ENCODE data around the gene PLK3. TPM values are rescaled to one million over a fixed set of nuclear protein-coding genes. Genes with fewer than 3 reads are reported as not detected.
A peak's percentile ranks its signal among the peaks of the same experiment; 100 is the strongest.

PLK3 gene
- total and polyA plus RNA-seq, 2 of the 4 experiments (the other 2 are of a cell fraction), result 15.8 to 51.6 TPM

DNA sequence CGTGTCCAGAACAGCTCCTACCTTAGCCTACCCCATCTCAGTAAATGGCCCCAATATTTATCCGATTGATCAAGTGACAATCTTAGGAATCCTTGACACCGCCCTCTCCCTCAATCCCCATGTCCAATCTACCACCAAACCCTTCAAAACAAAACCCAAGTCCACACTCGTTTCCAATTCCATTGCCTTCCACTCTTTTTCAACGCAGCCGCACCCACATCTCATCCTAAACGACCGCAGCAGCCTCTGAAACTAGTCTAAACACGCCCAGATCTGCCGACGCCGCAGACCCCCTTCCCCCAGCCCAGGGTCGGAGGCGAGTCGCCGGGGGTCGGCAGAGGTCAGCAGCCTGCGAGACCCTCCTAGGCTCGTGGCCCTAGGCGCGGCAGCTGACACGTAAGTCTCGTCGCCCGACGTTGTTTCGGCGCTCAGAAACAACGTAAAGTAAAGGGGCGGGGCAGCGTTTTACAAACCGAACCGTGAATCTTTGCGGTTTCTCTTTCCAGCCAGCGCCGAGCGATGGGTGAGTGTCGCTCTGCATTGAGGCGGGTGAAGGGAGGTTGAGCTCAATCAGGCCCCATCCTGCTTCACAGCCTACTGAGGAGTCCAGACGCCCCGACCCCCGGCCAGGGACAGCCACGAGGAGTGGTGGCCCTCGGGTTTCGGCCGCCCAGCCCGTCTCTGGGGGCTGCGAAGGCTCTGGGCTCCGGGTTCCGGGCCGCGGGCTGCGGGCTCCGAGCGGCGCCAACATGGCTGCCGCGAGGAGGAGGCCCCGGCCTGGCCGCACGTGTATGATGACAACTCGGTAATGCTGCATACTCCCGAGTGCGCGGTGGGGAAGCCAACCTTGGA, 24.9 kb upstream of the PLK3 start, which contains the start of gene RPS8:
RPS8 (plus strand) TSS at position 463 of the 852 bp plus-strand sequence; CDS start at position 520, 57 bp downstream.
- H3K9me1 ChIP-seq (ENCODE audit: insufficient read depth, low read length), result peaks cover 12% of the 10 kb centered on the region
- no peak within 1 kb of the TSS for H2BK20ac ChIP-seq (ENCODE audit: low read depth, low read length)
- peak within 1 kb of the TSS; percentile 82 for H4K91ac ChIP-seq (ENCODE audit: insufficient read depth, low read depth, low read length)
- peak within 1 kb of the TSS; percentile 92 to 99 for H4K8ac ChIP-seq (ENCODE audit: low read depth in 2 of 2, low read length in 2 of 2)
- peak within 1 kb of the TSS; percentile 97 for H3K4ac ChIP-seq (ENCODE audit: low read depth, low read length)
- DNase-seq, result peak; percentile 93
- no peaks in the 10 kb centered on the region for H3K9me3 ChIP-seq (ENCODE audit: control insufficient read depth, insufficient read depth, low read length)
- H2AFZ ChIP-seq (replicated peaks; ENCODE audit: low read length, poor library complexity), result peak within 1 kb of the TSS; percentile 96
- BruUV-seq (replicated peaks), result TSS peak; percentile 93
- peaks cover 12% of the 10 kb centered on the region for H3K4me1 ChIP-seq (ENCODE audit: control insufficient read depth, insufficient read depth, low read length)
- ChIA-PET POLR2A (ENCODE audit: unreplicated experiment) (interaction anchor here (0.5 to 1.1 kb wide), 6 partner anchors 9 to 745 kb away, joined by 3 to 5 read pairs (median 4); partner anchors contain the start of genes PLK3 and UROD), CTCF (interaction anchor here (0.6 to 1.2 kb wide), 3 partner anchors 25 to 1139 kb away, joined by 3 to 4 read pairs (median 3); partner anchors contain the start of gene PLK3)
- no peaks in the 10 kb centered on the region for H3K27me3 ChIP-seq (ENCODE audit: control insufficient read depth, insufficient read depth, low read length)
- 0% methylated on average over 47 of the region's 65 CpGs; no CpG with 5 or more reads in 1 of the 2 experiments for WGBS, 2 experiments (ENCODE audit: extremely low coverage in 2 of 2, insufficient read length in 1 of 2)
- peak; percentile 87 for ATAC-seq (ENCODE audit: low read depth)
- H4K20me1 ChIP-seq (ENCODE audit: insufficient read depth, low read length), result peaks cover 41% of the 10 kb centered on the region
- peak within 1 kb of the TSS; percentile 49 for H3K18ac ChIP-seq (ENCODE audit: low read depth, low read length)
- H2AK9ac ChIP-seq (replicated peaks; ENCODE audit: low read depth, low read length, poor library complexity), result peak within 1 kb of the TSS; percentile 99
- H2BK15ac ChIP-seq (ENCODE audit: low read depth, low read length), result no peak within 1 kb of the TSS
- peak; percentile 82 for TF ChIP-seq MXI1 (IDR thresholded peaks at IDR 0.05; ENCODE audit: borderline replicate concordance, low read depth, low read length)
- no peak for TF ChIP-seq FOS (IDR thresholded peaks at IDR 0.05; ENCODE audit: low read depth, low read length)
- TF ChIP-seq, protein P1, sequence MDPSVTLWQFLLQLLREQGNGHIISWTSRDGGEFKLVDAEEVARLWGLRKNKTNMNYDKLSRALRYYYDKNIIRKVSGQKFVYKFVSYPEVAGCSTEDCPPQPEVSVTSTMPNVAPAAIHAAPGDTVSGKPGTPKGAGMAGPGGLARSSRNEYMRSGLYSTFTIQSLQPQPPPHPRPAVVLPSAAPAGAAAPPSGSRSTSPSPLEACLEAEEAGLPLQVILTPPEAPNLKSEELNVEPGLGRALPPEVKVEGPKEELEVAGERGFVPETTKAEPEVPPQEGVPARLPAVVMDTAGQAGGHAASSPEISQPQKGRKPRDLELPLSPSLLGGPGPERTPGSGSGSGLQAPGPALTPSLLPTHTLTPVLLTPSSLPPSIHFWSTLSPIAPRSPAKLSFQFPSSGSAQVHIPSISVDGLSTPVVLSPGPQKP (IDR thresholded peaks at IDR 0.05; ENCODE audit: borderline replicate concordance, low read depth, low read length), result no peak
- TF ChIP-seq MAZ (IDR thresholded peaks at IDR 0.05; ENCODE audit: borderline replicate concordance, low read depth, low read length), result peak; percentile 45; the same call in 1 of the 2 replicates
- peak; percentile 36; the same call in 1 of the 2 replicates for TF ChIP-seq BHLHE40 (IDR thresholded peaks at IDR 0.05; ENCODE audit: low read depth, low read length)
- peak; percentile 99 for TF ChIP-seq POLR2A (IDR thresholded peaks at IDR 0.05; ENCODE audit: low read depth, low read length)
- TF ChIP-seq, protein P2, sequence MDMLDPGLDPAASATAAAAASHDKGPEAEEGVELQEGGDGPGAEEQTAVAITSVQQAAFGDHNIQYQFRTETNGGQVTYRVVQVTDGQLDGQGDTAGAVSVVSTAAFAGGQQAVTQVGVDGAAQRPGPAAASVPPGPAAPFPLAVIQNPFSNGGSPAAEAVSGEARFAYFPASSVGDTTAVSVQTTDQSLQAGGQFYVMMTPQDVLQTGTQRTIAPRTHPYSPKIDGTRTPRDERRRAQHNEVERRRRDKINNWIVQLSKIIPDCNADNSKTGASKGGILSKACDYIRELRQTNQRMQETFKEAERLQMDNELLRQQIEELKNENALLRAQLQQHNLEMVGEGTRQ (IDR thresholded peaks at IDR 0.05; ENCODE audit: low read depth, low read length), result 0 out of 2 replicates have a peak, but pooled peaks have one; percentile 47
- TF ChIP-seq MAFK (IDR thresholded peaks at IDR 0.05; ENCODE audit: low read depth, low read length), result peak; percentile 11; the same call in 1 of the 2 replicates
- peak; percentile 26; the same call in 1 of the 2 replicates for TF ChIP-seq NFE2L2 (IDR thresholded peaks at IDR 0.05; ENCODE audit: low read depth, low read length)
- in situ Hi-C loops (cut with MboI; ENCODE audit: low sequenced_read_pairs) (no loop called here), dilution Hi-C loops (cut with HindIII; ENCODE audit: low sequenced_read_pairs, unreplicated experiment) (no loop called here), intact Hi-C loops (cut with micrococcal nuclease) (loop anchor here (2.0 kb wide), 1 partner anchor 37 kb away; the partner anchor contains the start of gene KIF2C)
- H3K36me3 ChIP-seq (ENCODE audit: control insufficient read depth, insufficient read depth, low read length), result peaks cover 34% of the 10 kb centered on the region
- H3K4me2 ChIP-seq (ENCODE audit: low read depth, low read length), result peak within 1 kb of the TSS; percentile 98
- H3K9ac ChIP-seq (ENCODE audit: low read depth, low read length), result peak within 1 kb of the TSS; percentile 98
- peak within 1 kb of the TSS; percentile 97 for H4K5ac ChIP-seq (ENCODE audit: low read depth, low read length)
- peak within 1 kb of the TSS; percentile 78 for H3K4me3 ChIP-seq (ENCODE audit: insufficient read depth, low read depth, low read length)
- H3K14ac ChIP-seq (replicated peaks; ENCODE audit: low read depth, low read length), result peak within 1 kb of the TSS; percentile 98
- H2BK5ac ChIP-seq (ENCODE audit: low read depth, low read length, poor library complexity, severe bottlenecking), result peak within 1 kb of the TSS; percentile 87
- H3K56ac ChIP-seq (ENCODE audit: extremely low read depth, insufficient read depth, low read length), result peak within 1 kb of the TSS; percentile 82
- H2BK120ac ChIP-seq (ENCODE audit: low read depth, low read length), result peak within 1 kb of the TSS; percentile 46; the same call in 1 of the 2 replicates
- peak within 1 kb of the TSS; percentile 91 for H3K27ac ChIP-seq (ENCODE audit: insufficient read depth, low read length)
- H3K23ac ChIP-seq (ENCODE audit: low read depth, low read length), result peak within 1 kb of the TSS; percentile 93
- H2AK5ac ChIP-seq (ENCODE audit: low read depth, low read length), result peak within 1 kb of the TSS; percentile 95
- H3K79me1 ChIP-seq (ENCODE audit: low read depth in 1 of 2, low read length in 2 of 2), result peaks cover 17 to 55% of the 10 kb centered on the region in 2 experiments
